ENCODE data around the gene FNDC3B. TPM values are rescaled to one million over a fixed set of nuclear protein-coding genes. Genes with fewer than 3 reads are reported as not detected.

The FNDC3B gene
- total RNA-seq, 2 donors from 2014 or later, result 80.6 to 107 TPM

GRCh38 chr3:172057059-172057458 lies 17.7 kb downstream of the FNDC3B start:
- no peaks in the 10 kb centered on the region for H3K27me3 Mint-ChIP-seq (ENCODE audit: insufficient read depth)

GRCh38 chr3:172057624-172058327 lies 18.4 kb downstream of the FNDC3B start:
- H3K36me3 ChIP-seq (ENCODE audit: control insufficient read depth, insufficient read depth, low read length), result peaks cover 63% of the 10 kb centered on the region
- no peaks in the 10 kb centered on the region for H3K9me3 ChIP-seq (ENCODE audit: control insufficient read depth, low read length)
- H3K4me3 Mint-ChIP-seq, result no peak overlapping the region
- no peak for DNase-seq
- no peak overlapping the region for H3K27ac Mint-ChIP-seq
- peaks cover 7% of the 10 kb centered on the region for H3K4me1 ChIP-seq (ENCODE audit: control insufficient read depth, insufficient read depth, low read length)
- H3K9me3 Mint-ChIP-seq, result no peaks in the 10 kb centered on the region
- H3K27me3 Mint-ChIP-seq (ENCODE audit: insufficient read depth), result no peaks in the 10 kb centered on the region
- TF ChIP-seq, protein P1, sequence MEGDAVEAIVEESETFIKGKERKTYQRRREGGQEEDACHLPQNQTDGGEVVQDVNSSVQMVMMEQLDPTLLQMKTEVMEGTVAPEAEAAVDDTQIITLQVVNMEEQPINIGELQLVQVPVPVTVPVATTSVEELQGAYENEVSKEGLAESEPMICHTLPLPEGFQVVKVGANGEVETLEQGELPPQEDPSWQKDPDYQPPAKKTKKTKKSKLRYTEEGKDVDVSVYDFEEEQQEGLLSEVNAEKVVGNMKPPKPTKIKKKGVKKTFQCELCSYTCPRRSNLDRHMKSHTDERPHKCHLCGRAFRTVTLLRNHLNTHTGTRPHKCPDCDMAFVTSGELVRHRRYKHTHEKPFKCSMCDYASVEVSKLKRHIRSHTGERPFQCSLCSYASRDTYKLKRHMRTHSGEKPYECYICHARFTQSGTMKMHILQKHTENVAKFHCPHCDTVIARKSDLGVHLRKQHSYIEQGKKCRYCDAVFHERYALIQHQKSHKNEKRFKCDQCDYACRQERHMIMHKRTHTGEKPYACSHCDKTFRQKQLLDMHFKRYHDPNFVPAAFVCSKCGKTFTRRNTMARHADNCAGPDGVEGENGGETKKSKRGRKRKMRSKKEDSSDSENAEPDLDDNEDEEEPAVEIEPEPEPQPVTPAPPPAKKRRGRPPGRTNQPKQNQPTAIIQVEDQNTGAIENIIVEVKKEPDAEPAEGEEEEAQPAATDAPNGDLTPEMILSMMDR (conservative IDR thresholded peaks at IDR 0.05), result no peak
- peaks cover 31% of the 10 kb centered on the region for H3K36me3 Mint-ChIP-seq (ENCODE audit: low read depth)
- H3K27me3 ChIP-seq (ENCODE audit: control insufficient read depth, insufficient read depth, low read length, poor library complexity, severe bottlenecking), result no peaks in the 10 kb centered on the region
- no peak overlapping the region for H3K9ac ChIP-seq (ENCODE audit: extremely low read depth, low read length, poor library complexity, severe bottlenecking)
- H3K4me1 Mint-ChIP-seq, result peaks cover 50% of the 10 kb centered on the region
- H3K27ac ChIP-seq (ENCODE audit: low read depth, low read length), result no peak overlapping the region
- H3K4me3 ChIP-seq (ENCODE audit: low read length), result no peak overlapping the region
- 82 to 100% methylated on average over 2 to 3 of the region's 3 CpGs for WGBS, 2 experiments (ENCODE audit: insufficient coverage in 1 of 2, insufficient read length in 1 of 2)

More at GRCh38 chr3:172057059-172057458, 17.7 kb downstream of the FNDC3B start:
- H3K9me3 Mint-ChIP-seq, result no peaks in the 10 kb centered on the region
- Histone ChIP-seq H3K4me1 (ENCODE audit: control insufficient read depth, insufficient read depth, low read length) (peaks cover 7% of the 10 kb centered on the region), H3K4me3 (ENCODE audit: low read length) (no peak overlapping the region), H3K27ac (ENCODE audit: low read depth, low read length) (no peak overlapping the region), H3K9ac (ENCODE audit: extremely low read depth, low read length, poor library complexity, severe bottlenecking) (no peak overlapping the region), H3K27me3 (ENCODE audit: control insufficient read depth, insufficient read depth, low read length, poor library complexity, severe bottlenecking) (no peaks in the 10 kb centered on the region), H3K36me3 (ENCODE audit: control insufficient read depth, insufficient read depth, low read length) (peaks cover 70% of the 10 kb centered on the region), H3K9me3 (ENCODE audit: control insufficient read depth, low read length) (no peaks in the 10 kb centered on the region)
- no peak overlapping the region for H3K4me3 Mint-ChIP-seq
- H3K36me3 Mint-ChIP-seq (ENCODE audit: low read depth), result peaks cover 35% of the 10 kb centered on the region
- peaks cover 55% of the 10 kb centered on the region for H3K4me1 Mint-ChIP-seq
- WGBS, 2 experiments (ENCODE audit: insufficient coverage in 1 of 2, insufficient read length in 1 of 2), result 88 to 90% methylated on average over 2 to 3 of the region's 3 CpGs
- TF ChIP-seq, protein P1 (conservative IDR thresholded peaks at IDR 0.05), result peak; percentile 29
- no peak overlapping the region for H3K27ac Mint-ChIP-seq
- no peak for DNase-seq

- Histone ChIP-seq H3K9ac (ENCODE audit: extremely low read depth, low read length, poor library complexity, severe bottlenecking) (no peak overlapping the region), H3K4me1 (ENCODE audit: control insufficient read depth, insufficient read depth, low read length) (peaks cover 7% of the 10 kb centered on the region), H3K27ac (ENCODE audit: low read depth, low read length) (no peak overlapping the region), H3K9me3 (ENCODE audit: control insufficient read depth, low read length) (peaks cover 10% of the 10 kb centered on the region), H3K36me3 (ENCODE audit: control insufficient read depth, insufficient read depth, low read length) (peaks cover 60% of the 10 kb centered on the region), H3K27me3 (ENCODE audit: control insufficient read depth, insufficient read depth, low read length, poor library complexity, severe bottlenecking) (no peaks in the 10 kb centered on the region), H3K4me3 (ENCODE audit: low read length) (peak overlapping the region; percentile 21)
- DNase-seq, result no peak
- TF ChIP-seq, protein P1 (conservative IDR thresholded peaks at IDR 0.05), result no peak
- no peak overlapping the region for H3K4me3 Mint-ChIP-seq
- H3K4me1 Mint-ChIP-seq, result peaks cover 54% of the 10 kb centered on the region
- H3K27me3 Mint-ChIP-seq (ENCODE audit: insufficient read depth), result no peaks in the 10 kb centered on the region
- WGBS, 2 experiments (ENCODE audit: insufficient coverage in 1 of 2, insufficient read length in 1 of 2), result 89 to 100% methylated on average over 1 to 3 of the region's 3 CpGs
- peaks cover 41% of the 10 kb centered on the region for H3K36me3 Mint-ChIP-seq (ENCODE audit: low read depth)
- no peak overlapping the region for H3K27ac Mint-ChIP-seq
- H3K9me3 Mint-ChIP-seq, result no peaks in the 10 kb centered on the region
These were observed 20.2 kb downstream of the FNDC3B start for GRCh38 chr3:172059532-172059931.

Measured in endodermal cell (in vitro differentiated cells).